BJ (cell line): Measurements from ENCODE around the gene TECPR2. TPM values are rescaled to one million over a fixed set of nuclear protein-coding genes. Genes with fewer than 3 reads are reported as not detected.

Experiments
- CTCF ChIA-PET: fragments of 350-600 bp; formaldehyde crosslinking; extraction: SDS; loops from one replicate; lab custom pipeline; 2021; ENCODE audit warnings: antibody characterized with exemption, inconsistent platforms; lab: Yijun Ruan, JAX
- POLR2A ChIA-PET: fragments of 300-600 bp; sonication (Branson Sonifier 250); formaldehyde crosslinking; extraction: SDS; loops from one replicate; lab custom pipeline; 2021; ENCODE audit warnings: antibody characterized with exemption; lab: Charles Lee
- DNase-seq: peaks from one replicate; pipeline ENCODE4 v3.0.0-alpha.2; 2011; ENCODE audit warnings: low read depth
- H3K27me3 ChIP-seq: 2 replicates; pipeline ENCODE4 v1.6.0; 2011; ENCODE audit warnings: low read length; ENCODE audit not compliant: control insufficient read depth, insufficient read depth
- H3K36me3 ChIP-seq: 2 replicates; pipeline ENCODE4 v1.5.1; 2011; ENCODE audit warnings: low read length; ENCODE audit not compliant: control insufficient read depth, insufficient read depth
- H3K4me3 ChIP-seq: 2 replicates; pipeline ENCODE4 v1.5.1; 2011; ENCODE audit warnings: low read depth, mild to moderate bottlenecking, control low read depth, low read length
- CTCF ChIP-seq: IDR thresholded peaks from 2 replicates; pipeline ENCODE4 v1.5.1; 2011; ENCODE audit warnings: low read depth, mild to moderate bottlenecking, control low read depth, inconsistent platforms, low read length, moderate library complexity; ENCODE audit not compliant: insufficient read depth
- polyA plus RNA-seq: library from polyadenylated mRNA; depleted of rRNA; stranded (reverse); fragments of >200 nt; gene quantifications from 2 replicates; pipeline ENCODE4 v1.2.3, GENCODE V29; 2011

Gene TECPR2
- polyA plus RNA-seq, 1 experiment, result 11.7 TPM

DNA sequence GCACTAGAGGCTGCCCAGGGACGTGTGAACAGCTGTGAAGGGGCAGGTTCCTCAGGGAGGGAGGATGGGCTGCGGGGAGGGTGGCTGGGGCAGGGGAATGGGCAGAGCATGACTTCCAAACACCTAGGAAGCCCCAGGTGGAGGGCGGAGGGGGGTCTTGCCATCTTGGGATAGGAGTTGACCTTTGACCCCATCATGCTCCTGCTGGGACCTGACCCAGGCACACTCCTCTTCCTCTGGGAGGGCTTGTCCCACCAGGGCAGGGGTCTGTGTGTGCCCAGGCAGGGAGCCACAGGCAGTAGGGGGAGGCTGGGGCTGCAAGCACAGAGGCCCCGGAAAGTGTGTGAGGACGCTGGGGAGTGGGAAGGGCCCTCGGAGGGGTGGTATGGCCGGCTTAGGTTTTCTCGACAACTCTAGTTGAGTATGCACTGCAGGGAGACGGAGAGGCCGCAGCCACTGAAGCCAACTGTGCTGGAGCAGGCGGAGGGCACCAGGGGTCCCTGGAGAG, 150.1 kb downstream of the TECPR2 start:
- no peaks in the 10 kb centered on the region for H3K36me3 ChIP-seq
- ChIA-PET CTCF (interaction anchor here (1.2 to 2.6 kb wide), 2 partner anchors 12 to 75 kb away, joined by 5 to 9 read pairs; no protein-coding TSS in a partner anchor), POLR2A (no interaction called here)
- DNase-seq, result no peak
- no peaks in the 10 kb centered on the region for H3K27me3 ChIP-seq
- no peak overlapping the region for H3K4me3 ChIP-seq
- no peak for TF ChIP-seq CTCF

DNA sequence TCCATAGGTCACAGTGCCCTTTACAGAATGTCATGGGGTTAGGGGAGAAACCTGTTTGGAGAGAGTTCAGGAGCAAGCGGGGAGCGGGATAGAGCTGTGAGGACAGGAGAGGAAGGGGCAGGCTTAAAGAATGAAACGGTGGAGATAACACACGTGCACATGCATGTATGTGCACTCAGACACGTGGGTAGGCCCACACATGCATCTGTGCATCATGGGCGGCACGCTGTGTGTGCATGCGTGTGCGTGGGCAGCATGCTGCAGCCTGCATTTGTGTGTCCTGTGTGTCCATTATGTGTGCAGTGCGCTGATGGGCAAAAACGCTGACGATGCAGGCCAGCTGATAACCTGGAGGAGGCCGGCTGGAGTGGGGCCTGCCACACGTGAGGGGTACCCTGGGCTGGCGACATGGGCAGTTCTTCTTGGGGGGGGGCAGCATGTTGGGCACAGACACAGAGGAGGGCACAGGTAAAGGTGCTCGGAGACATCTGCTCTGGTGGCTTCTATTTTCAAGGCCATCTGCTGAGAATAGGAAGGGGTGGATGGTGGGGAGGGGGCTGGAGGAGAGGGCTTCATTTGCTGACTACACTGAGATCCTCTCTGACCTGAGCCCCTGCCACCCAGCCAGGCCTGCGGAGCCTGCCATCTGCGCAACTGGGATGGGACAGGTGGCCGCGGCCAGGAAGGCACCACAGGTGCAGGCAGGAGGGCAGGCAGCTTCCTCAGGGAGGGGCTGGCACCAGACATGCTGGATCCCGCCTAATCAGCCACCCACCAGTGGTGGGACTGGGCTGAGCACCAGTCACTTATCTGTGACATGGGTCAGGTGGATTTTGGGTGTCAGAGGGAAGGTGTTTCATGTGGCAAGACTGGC, 151.4 kb downstream of the TECPR2 start:
- ChIA-PET CTCF (interaction anchor here (1.0 to 1.3 kb wide), 4 partner anchors 10 to 57 kb away, joined by 3 to 5 read pairs (median 3); no protein-coding TSS in a partner anchor), POLR2A (no interaction called here)
- H3K27me3 ChIP-seq, result no peaks in the 10 kb centered on the region
- DNase-seq, result no peak
- no peaks in the 10 kb centered on the region for H3K36me3 ChIP-seq
- TF ChIP-seq CTCF, result no peak
- H3K4me3 ChIP-seq, result no peak overlapping the region

DNA sequence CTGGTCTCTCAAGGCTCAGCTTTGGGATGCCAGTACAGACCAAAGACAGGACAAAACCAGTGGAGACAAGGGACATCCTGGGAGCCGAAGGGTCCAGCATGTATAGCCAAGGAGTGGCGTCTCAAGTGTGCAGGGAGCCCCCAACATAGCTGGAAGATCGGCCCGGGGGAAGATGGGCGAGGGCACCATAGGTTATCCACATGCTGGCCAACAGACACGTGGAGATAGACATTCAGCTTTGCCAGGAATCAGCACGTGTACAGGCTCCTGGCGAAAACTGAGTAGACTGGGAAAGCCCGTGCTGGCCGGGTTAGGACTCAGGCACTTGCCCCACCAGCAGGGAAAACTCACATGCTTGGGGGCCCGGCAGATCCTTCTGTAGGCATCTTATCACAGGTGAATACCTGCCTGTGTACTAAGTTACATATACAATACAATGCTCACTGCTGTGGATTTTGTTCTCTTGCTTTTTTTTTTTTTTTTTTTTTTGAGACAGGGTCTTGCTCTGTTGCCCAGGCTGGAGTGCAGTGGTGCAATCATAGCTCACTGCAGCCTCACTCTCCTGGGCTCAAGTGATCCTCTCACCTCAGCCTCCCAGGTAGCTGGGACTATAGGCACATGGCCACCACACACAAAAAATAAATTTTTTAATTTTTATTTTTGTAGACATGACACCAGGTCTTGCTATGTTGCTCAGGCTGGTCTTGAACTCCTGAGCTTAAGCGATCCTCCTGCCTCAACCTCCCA, 152.4 kb downstream of the TECPR2 start:
- no peak for DNase-seq
- Histone ChIP-seq H3K27me3 (no peaks in the 10 kb centered on the region), H3K4me3 (no peak overlapping the region), H3K36me3 (no peaks in the 10 kb centered on the region)
- ChIA-PET CTCF (interaction anchor here (1.0 to 2.0 kb wide), 8 partner anchors 9 to 92 kb away, joined by 3 to 42 read pairs (median 3); no protein-coding TSS in a partner anchor), POLR2A (no interaction called here)
- no peak for TF ChIP-seq CTCF

- ChIA-PET CTCF (interaction anchor here (0.5 to 2.4 kb wide), 17 partner anchors 8 to 420 kb away, joined by 3 to 42 read pairs (median 3); no protein-coding TSS in a partner anchor), POLR2A (no interaction called here)
- Histone ChIP-seq H3K36me3 (no peaks in the 10 kb centered on the region), H3K4me3 (peak overlapping the region; percentile 64), H3K27me3 (no peaks in the 10 kb centered on the region)
- DNase-seq, result no peak
- TF ChIP-seq CTCF, result peak; percentile 19; the same call in 1 of the 2 replicates
Measured at GRCh38 chr14:102516531-102517391, 154.0 kb downstream of the TECPR2 start.
